Adipocyte (in vitro differentiated cells): ENCODE measurements around the gene FAM107A.
A peak's percentile ranks its signal among the peaks of the same experiment; 100 is the strongest.

Experiments
- DNase-seq: peaks from one replicate; pipeline ENCODE4 v3.0.0-alpha.2; 2015; ENCODE audit warnings: low read depth
- H3K27me3 ChIP-seq: replicated peaks from 2 replicates; pipeline ENCODE4 v1.7.0; 2013; ENCODE audit warnings: mild to moderate bottlenecking, low read length, moderate library complexity; ENCODE audit not compliant: control insufficient read depth, insufficient read depth
- H3K36me3 ChIP-seq: 2 replicates; pipeline ENCODE4 v1.7.0; 2013; ENCODE audit warnings: low read length, mild to moderate bottlenecking, moderate library complexity; ENCODE audit not compliant: control insufficient read depth, insufficient read depth, severe bottlenecking
- H3K4me1 ChIP-seq: 2 replicates; pipeline ENCODE4 v1.7.0; 2013; ENCODE audit warnings: mild to moderate bottlenecking, low read length, moderate library complexity; ENCODE audit not compliant: control insufficient read depth, insufficient read depth
- H3K4me3 ChIP-seq: 2 replicates; pipeline ENCODE4 v1.7.0; 2013; ENCODE audit warnings: mild to moderate bottlenecking, low read length, moderate library complexity
- H3K9ac ChIP-seq: 2 replicates; pipeline ENCODE4 v1.7.0; 2013; ENCODE audit warnings: mild to moderate bottlenecking, low read length, moderate library complexity
- H3K9me3 ChIP-seq: 2 replicates; pipeline ENCODE4 v1.7.0; 2013; ENCODE audit warnings: mild to moderate bottlenecking, low read length, moderate library complexity; ENCODE audit not compliant: control insufficient read depth

FAM107A gene

GRCh38 chr3:58574106-58574505, 3.1 kb downstream of the FAM107A start:
- Histone ChIP-seq H3K9ac (no peak overlapping the region), H3K4me3 (no peak overlapping the region), H3K9me3 (peaks cover 9% of the 10 kb centered on the region), H3K27me3 (no peaks in the 10 kb centered on the region), H3K4me1 (peaks cover 10% of the 10 kb centered on the region), H3K36me3 (no peaks in the 10 kb centered on the region)
- DNase-seq = no peak

DNA sequence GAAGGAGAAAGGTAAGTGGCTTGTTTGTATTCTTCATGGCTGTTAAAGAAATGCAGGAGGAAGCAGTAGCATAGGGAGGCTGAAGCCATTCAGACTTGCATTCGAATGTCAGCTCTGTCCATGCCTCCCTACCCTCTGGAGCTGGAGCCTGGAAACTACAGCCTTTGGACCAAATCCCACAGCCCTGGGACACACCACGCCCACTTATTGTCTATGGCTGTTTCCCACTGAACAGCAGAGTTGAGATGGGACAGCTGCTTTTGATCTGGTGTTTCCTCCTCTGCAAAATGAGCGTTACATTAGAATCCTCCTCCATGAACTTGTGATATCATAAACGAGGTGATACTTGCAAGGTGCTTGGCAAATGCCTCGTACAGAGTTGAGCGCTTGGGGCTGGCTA, 3.6 kb downstream of the FAM107A start:
- H3K4me1 ChIP-seq = peaks cover 10% of the 10 kb centered on the region
- H3K9me3 ChIP-seq = peaks cover 9% of the 10 kb centered on the region
- peak; percentile 52 for DNase-seq
- H3K4me3 ChIP-seq = no peak overlapping the region
- H3K36me3 ChIP-seq = no peaks in the 10 kb centered on the region
- H3K27me3 ChIP-seq = no peaks in the 10 kb centered on the region
- no peak overlapping the region for H3K9ac ChIP-seq

GRCh38 chr3:58572634-58573230, 4.5 kb downstream of the FAM107A start:
- Histone ChIP-seq H3K4me3 (no peak overlapping the region), H3K9me3 (peaks cover 9% of the 10 kb centered on the region), H3K9ac (no peak overlapping the region), H3K27me3 (no peaks in the 10 kb centered on the region), H3K4me1 (peaks cover 10% of the 10 kb centered on the region), H3K36me3 (no peaks in the 10 kb centered on the region)
- no peak for DNase-seq

GRCh38 chr3:58572013-58572633, 5.1 kb downstream of the FAM107A start:
- peaks cover 9% of the 10 kb centered on the region for H3K9me3 ChIP-seq
- no peak for DNase-seq
- no peaks in the 10 kb centered on the region for H3K27me3 ChIP-seq
- H3K4me1 ChIP-seq = peaks cover 10% of the 10 kb centered on the region
- H3K36me3 ChIP-seq = no peaks in the 10 kb centered on the region
- no peak overlapping the region for H3K9ac ChIP-seq
- H3K4me3 ChIP-seq = no peak overlapping the region

DNA sequence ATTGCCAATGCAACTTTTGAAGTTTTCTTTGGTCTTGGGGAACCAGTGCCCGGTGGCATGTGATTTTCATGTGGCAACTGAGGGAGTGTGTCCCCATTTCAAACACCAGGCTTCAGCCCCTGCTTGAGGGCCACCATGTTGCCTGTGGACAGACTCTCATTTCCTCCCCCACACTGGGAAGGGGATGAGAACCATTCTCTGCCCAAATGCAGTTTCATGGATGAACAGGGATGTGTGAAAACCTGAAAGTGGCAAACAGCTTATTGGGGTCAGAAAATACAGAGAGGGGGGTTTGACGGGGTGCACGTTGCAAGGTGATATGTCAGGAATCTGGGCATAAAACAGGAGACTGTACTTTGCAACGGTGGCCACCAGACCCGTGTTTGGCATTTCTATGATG, 6.3 kb downstream of the FAM107A start:
- no peak for DNase-seq
- H3K4me1 ChIP-seq = no peaks in the 10 kb centered on the region
- H3K9ac ChIP-seq = no peak overlapping the region
- H3K9me3 ChIP-seq = peaks cover 9% of the 10 kb centered on the region
- H3K4me3 ChIP-seq = no peak overlapping the region
- no peaks in the 10 kb centered on the region for H3K36me3 ChIP-seq
- H3K27me3 ChIP-seq = no peaks in the 10 kb centered on the region

- Histone ChIP-seq H3K9ac (no peak overlapping the region), H3K9me3 (peaks cover 9% of the 10 kb centered on the region), H3K4me1 (peaks cover 7% of the 10 kb centered on the region), H3K27me3 (no peaks in the 10 kb centered on the region), H3K4me3 (no peak overlapping the region), H3K36me3 (no peaks in the 10 kb centered on the region)
- no peak for DNase-seq
Measured at GRCh38 chr3:58569287-58570001, 7.7 kb downstream of the FAM107A start.

DNA sequence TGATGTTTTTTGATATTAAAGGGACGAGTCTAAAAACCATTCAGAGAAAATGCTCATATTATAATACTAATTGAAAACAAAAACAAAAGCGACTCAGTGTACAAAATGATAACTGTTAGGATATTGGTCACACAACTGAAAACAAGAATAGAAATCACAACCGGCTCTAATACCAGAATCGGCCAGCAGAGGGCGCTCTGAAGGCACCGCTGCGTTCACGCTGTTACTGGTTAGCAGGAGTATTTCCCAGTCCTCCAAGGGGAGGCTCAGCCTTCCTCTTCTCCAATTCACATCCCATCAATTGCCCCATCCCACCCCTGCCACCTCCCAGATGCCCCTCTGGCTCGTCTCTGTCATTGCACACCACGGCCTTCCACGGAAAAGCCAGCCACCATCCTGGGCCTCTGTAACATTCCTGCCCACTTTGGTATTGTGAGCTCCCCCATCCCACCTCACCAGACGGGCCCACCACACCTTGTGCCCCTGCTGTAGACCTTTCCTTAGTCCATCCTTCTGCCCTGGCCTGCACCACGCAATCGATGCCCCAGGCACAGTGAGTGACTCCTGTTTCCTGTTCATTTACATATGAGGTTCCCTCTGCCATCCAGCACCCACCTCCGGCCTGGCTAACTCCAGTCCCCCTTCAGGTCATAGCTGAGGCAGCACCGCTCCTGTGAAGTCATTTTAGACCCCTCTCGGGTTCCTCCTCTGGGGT, 8.5 kb downstream of the FAM107A start:
- Histone ChIP-seq H3K4me3 (no peak overlapping the region), H3K9ac (no peak overlapping the region), H3K27me3 (no peaks in the 10 kb centered on the region), H3K4me1 (peaks cover 9% of the 10 kb centered on the region), H3K36me3 (no peaks in the 10 kb centered on the region), H3K9me3 (peaks cover 9% of the 10 kb centered on the region)
- DNase-seq = peak; percentile 84

DNA sequence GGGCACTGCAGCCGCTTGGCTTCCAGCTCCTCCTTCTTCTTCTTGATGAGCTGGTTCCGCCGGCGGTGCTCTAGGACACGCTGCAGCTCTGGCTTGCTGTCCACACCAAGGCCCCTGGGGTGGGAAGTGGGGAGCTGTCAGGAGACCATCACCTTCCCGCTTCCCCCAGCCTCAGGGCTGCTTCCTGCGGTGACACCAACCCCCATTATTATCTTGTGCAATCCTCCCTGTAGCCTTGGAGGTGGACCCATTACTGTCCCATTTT, 10.0 kb downstream of the FAM107A start:
- H3K9me3 ChIP-seq = peaks cover 7% of the 10 kb centered on the region
- H3K4me3 ChIP-seq = no peak overlapping the region
- no peaks in the 10 kb centered on the region for H3K27me3 ChIP-seq
- DNase-seq = no peak
- H3K36me3 ChIP-seq = no peaks in the 10 kb centered on the region
- no peak overlapping the region for H3K9ac ChIP-seq
- peaks cover 9% of the 10 kb centered on the region for H3K4me1 ChIP-seq

GRCh38 chr3:58566398-58567250, 10.6 kb downstream of the FAM107A start:
- DNase-seq = no peak
- no peaks in the 10 kb centered on the region for H3K36me3 ChIP-seq
- peaks cover 2% of the 10 kb centered on the region for H3K9me3 ChIP-seq
- H3K9ac ChIP-seq = no peak overlapping the region
- peaks cover 9% of the 10 kb centered on the region for H3K4me1 ChIP-seq
- no peaks in the 10 kb centered on the region for H3K27me3 ChIP-seq
- no peak overlapping the region for H3K4me3 ChIP-seq

DNA sequence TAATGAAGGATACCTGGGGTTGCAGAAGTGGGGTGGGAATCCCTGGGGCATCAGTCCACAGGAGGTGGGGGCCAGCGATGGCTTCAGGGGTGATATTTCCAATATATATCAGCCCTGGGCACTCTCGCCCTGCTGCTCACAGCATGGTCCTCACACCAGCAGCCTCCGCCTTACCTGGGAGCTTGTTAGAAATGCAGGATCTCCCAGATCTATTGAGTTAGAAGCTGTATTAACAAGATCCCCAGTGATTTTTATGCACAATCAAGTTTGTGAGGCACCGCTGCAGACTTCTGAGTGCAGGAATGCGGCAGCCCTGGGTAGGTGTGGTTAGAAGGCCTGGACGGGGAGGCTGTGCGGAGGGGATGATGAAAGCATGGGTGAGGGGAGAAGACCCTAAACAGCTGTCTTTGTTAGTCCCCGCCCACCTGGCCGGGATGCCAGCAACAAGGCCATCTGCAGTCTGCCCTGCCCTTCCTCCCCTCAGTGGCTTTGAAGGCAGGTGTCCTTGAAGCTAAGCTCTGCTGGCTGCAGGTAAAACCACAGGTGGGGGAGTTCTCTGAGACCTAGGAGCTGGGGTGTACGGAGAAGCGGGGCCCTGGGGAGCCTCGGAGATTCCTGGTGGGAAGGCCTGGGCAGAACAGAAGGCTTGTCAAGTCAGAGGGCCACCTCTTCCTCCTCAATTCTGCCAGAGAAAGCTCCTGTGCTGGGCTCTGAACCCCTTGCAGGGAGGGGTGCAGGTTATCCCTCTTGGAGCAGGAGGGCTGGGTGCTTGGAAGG, 11.4 kb downstream of the FAM107A start:
- no peak overlapping the region for H3K9ac ChIP-seq
- H3K4me1 ChIP-seq = peaks cover 9% of the 10 kb centered on the region
- H3K36me3 ChIP-seq = no peaks in the 10 kb centered on the region
- H3K9me3 ChIP-seq = no peaks in the 10 kb centered on the region
- no peaks in the 10 kb centered on the region for H3K27me3 ChIP-seq
- DNase-seq = no peak
- no peak overlapping the region for H3K4me3 ChIP-seq
